Suprapubic skin (tissue), 4 donors: ENCODE data around the gene LRP3. TPM values are rescaled to one million over a fixed set of nuclear protein-coding genes. Genes with fewer than 3 reads are reported as not detected.

Experiments
- DNase-seq, 2 donors: peaks; one replicate each; pipeline ENCODE4 v3.0.0-alpha.2; 2019; ENCODE audit warnings: low spot score in 2 of 2
- H3K27ac ChIP-seq: fragments of 200-600 bp; sonication (generic); one replicate; pipeline ENCODE4 v1.5.1; 2019
- H3K27me3 ChIP-seq: fragments of 200-600 bp; sonication (generic); one replicate; pipeline ENCODE4 v1.5.1; 2019
- H3K36me3 ChIP-seq: fragments of 200-600 bp; sonication (generic); one replicate; pipeline ENCODE4 v1.5.1; 2019
- H3K4me1 ChIP-seq: fragments of 200-600 bp; sonication (generic); one replicate; pipeline ENCODE4 v1.5.1; 2019
- H3K4me3 ChIP-seq: fragments of 200-600 bp; sonication (generic); one replicate; pipeline ENCODE4 v1.5.1; 2019; ENCODE audit warnings: mild to moderate bottlenecking
- H3K9me3 ChIP-seq: fragments of 200-600 bp; sonication (generic); one replicate; pipeline ENCODE4 v1.5.1; 2019
- CTCF ChIP-seq, 2 donors: fragments of 200-600 bp in 1 of 2; fragments of 450-650 bp in 1 of 2; sonication (generic) in 1 of 2; IDR thresholded peaks; one replicate each; pipeline ENCODE4 v1.5.1; 2016 to 2019; ENCODE audit warnings: antibody characterized with exemption in 2 of 2, mild to moderate bottlenecking in 1 of 2, moderate library complexity in 1 of 2
- EP300 ChIP-seq: sonication (generic); formaldehyde crosslinking; IDR thresholded peaks from one replicate; pipeline ENCODE4 v1.6.1; 2017; ENCODE audit warnings: antibody characterized with exemption
- POLR2A ChIP-seq, 2 donors: fragments of 450-650 bp; IDR thresholded peaks; one replicate each; pipeline ENCODE4 v1.6.1; 2017; ENCODE audit warnings: antibody characterized with exemption in 2 of 2, mild to moderate bottlenecking in 2 of 2, moderate library complexity in 2 of 2
- POLR2AphosphoS5 ChIP-seq, 3 donors: sonication (generic); formaldehyde crosslinking; IDR thresholded peaks; one replicate each; pipeline ENCODE4 v1.6.1; 2017; ENCODE audit warnings: antibody characterized with exemption in 3 of 3
- WGBS: methylation state at CpG from one replicate; pipeline ENCODE4 v1.1.5; 2018; 5-methylcytosine and 5-hydroxymethylcytosine counted together
- total RNA-seq, 4 donors: library from RNA; depleted of rRNA; stranded (reverse); fragments of >200 nt; gene quantifications; one replicate each; pipeline ENCODE4 v1.1.0, GENCODE V29; 2016

The LRP3 gene
- total RNA-seq, 4 donors from 2014 or later, result 9.8 to 17.1 (median 14.0) TPM

GRCh38 chr19:33214596-33214995 lies 20.5 kb downstream of the LRP3 start:
- Histone ChIP-seq H3K27ac (no peak overlapping the region), H3K4me3 (no peak overlapping the region), H3K27me3 (no peaks in the 10 kb centered on the region), H3K4me1 (no peaks in the 10 kb centered on the region), H3K36me3 (no peaks in the 10 kb centered on the region), H3K9me3 (no peaks in the 10 kb centered on the region)
- TF ChIP-seq POLR2A (IDR thresholded peaks at IDR 0.05) (no peak), EP300 (no peak), POLR2AphosphoS5 (IDR thresholded peaks at IDR 0.05) (no peak), CTCF (IDR thresholded peaks at IDR 0.05) (no peak)
- no peak for DNase-seq
- WGBS, result 63% methylated on average over 6 of the region's 6 CpGs

GRCh38 chr19:33215438-33216197 lies 21.5 kb downstream of the LRP3 start:
- no peaks in the 10 kb centered on the region for H3K36me3 ChIP-seq
- WGBS, result 81% methylated on average over 12 of the region's 19 CpGs
- no peak for DNase-seq
- H3K4me1 ChIP-seq, result no peaks in the 10 kb centered on the region
- TF ChIP-seq CTCF (IDR thresholded peaks at IDR 0.05) (no peak), POLR2AphosphoS5 (IDR thresholded peaks at IDR 0.05) (no peak), EP300 (no peak), POLR2A (IDR thresholded peaks at IDR 0.05) (no peak)
- no peak overlapping the region for H3K27ac ChIP-seq
- H3K27me3 ChIP-seq, result no peaks in the 10 kb centered on the region
- no peak overlapping the region for H3K4me3 ChIP-seq
- H3K9me3 ChIP-seq, result no peaks in the 10 kb centered on the region

GRCh38 chr19:33216198-33216830 lies 22.2 kb downstream of the LRP3 start:
- Histone ChIP-seq H3K9me3 (no peaks in the 10 kb centered on the region), H3K36me3 (no peaks in the 10 kb centered on the region), H3K27ac (no peak overlapping the region), H3K27me3 (peaks cover 3% of the 10 kb centered on the region), H3K4me1 (no peaks in the 10 kb centered on the region), H3K4me3 (no peak overlapping the region)
- no peak for DNase-seq
- no peak for TF ChIP-seq POLR2A (IDR thresholded peaks at IDR 0.05)
- TF ChIP-seq EP300, result no peak
- no peak for TF ChIP-seq CTCF (IDR thresholded peaks at IDR 0.05)
- no peak for TF ChIP-seq POLR2AphosphoS5 (IDR thresholded peaks at IDR 0.05)
- 82% methylated on average over 8 of the region's 12 CpGs for WGBS

DNA sequence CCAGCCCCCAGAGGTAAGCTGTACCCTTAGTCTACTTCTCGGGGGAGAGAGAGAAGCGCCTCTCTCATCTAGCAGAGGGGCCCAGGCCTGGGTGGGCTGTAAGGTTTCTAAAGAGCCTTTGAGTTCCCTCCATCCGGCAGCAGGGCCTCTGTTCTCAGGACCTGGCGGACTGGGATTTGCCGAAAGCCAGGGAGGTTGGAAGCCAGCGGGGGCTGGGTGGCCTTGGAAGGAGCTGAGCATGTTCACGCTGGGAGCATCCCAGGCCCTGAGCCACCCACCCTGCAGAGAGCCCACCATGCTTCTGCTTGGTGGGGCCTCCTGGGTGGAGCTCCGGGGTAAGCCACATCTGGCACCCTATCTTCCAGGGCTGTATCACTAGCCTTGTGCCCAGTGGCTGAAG lies 23.8 kb downstream of the LRP3 start:
- H3K4me3 ChIP-seq, result no peak overlapping the region
- H3K4me1 ChIP-seq, result no peaks in the 10 kb centered on the region
- H3K27me3 ChIP-seq, result peaks cover 10% of the 10 kb centered on the region
- no peak overlapping the region for H3K27ac ChIP-seq
- H3K36me3 ChIP-seq, result no peaks in the 10 kb centered on the region
- H3K9me3 ChIP-seq, result no peaks in the 10 kb centered on the region
- DNase-seq, result no peak
- 94% methylated on average over 7 of the region's 8 CpGs for WGBS
- TF ChIP-seq POLR2A (IDR thresholded peaks at IDR 0.05) (no peak), EP300 (no peak), POLR2AphosphoS5 (IDR thresholded peaks at IDR 0.05) (no peak), CTCF (IDR thresholded peaks at IDR 0.05) (no peak)

- H3K27ac ChIP-seq, result no peak overlapping the region
- H3K36me3 ChIP-seq, result no peaks in the 10 kb centered on the region
- 81% methylated on average over 5 of the region's 12 CpGs for WGBS
- DNase-seq, result no peak
- TF ChIP-seq CTCF (IDR thresholded peaks at IDR 0.05) (no peak), POLR2AphosphoS5 (IDR thresholded peaks at IDR 0.05) (no peak), EP300 (no peak), POLR2A (IDR thresholded peaks at IDR 0.05) (no peak)
- H3K4me3 ChIP-seq, result no peak overlapping the region
- H3K4me1 ChIP-seq, result no peaks in the 10 kb centered on the region
- peaks cover 16% of the 10 kb centered on the region for H3K27me3 ChIP-seq
- no peaks in the 10 kb centered on the region for H3K9me3 ChIP-seq
Measured at GRCh38 chr19:33219261-33219815, 25.2 kb downstream of the LRP3 start.
